ENCODE data around the gene SLC17A2. TPM values are rescaled to one million over a fixed set of nuclear protein-coding genes. Genes with fewer than 3 reads are reported as not detected.

Gene SLC17A2
- total and polyA plus RNA-seq, 2 experiments from 2014 or later, result not detected

- Histone ChIP-seq H3F3A (replicated peaks; ENCODE audit: low read depth) (no peaks in the 10 kb centered on the region), H3K27ac (ENCODE audit: low read depth) (no peak overlapping the region), H3K36me3 (ENCODE audit: insufficient read depth) (no peaks in the 10 kb centered on the region), H3K4me2 (no peak overlapping the region), H2AFZ (no peak overlapping the region), H3K79me2 (replicated peaks; ENCODE audit: insufficient read depth) (no peaks in the 10 kb centered on the region), H4K20me1 (replicated peaks; ENCODE audit: insufficient read depth) (no peaks in the 10 kb centered on the region), H3K27me3 (ENCODE audit: insufficient read depth) (no peaks in the 10 kb centered on the region), H3K9me2 (ENCODE audit: insufficient read depth) (peaks cover 15% of the 10 kb centered on the region), H3K4me3 (no peak overlapping the region), H3K4me1 (ENCODE audit: insufficient read depth) (no peaks in the 10 kb centered on the region)
- DNase-seq (ENCODE audit: low spot score) (no peak), ATAC-seq (no peak)
- H3K27me3 Mint-ChIP-seq (ENCODE audit: insufficient read depth, low read depth, poor library complexity), result no peaks in the 10 kb centered on the region
- H3K4me1 Mint-ChIP-seq, result no peaks in the 10 kb centered on the region
- no peaks in the 10 kb centered on the region for H3K9me3 Mint-ChIP-seq
- TF ChIP-seq JUNB (IDR thresholded peaks at IDR 0.05; ENCODE audit: unreplicated experiment) (no peak), ETS1 (IDR thresholded peaks at IDR 0.05) (no peak), EZH2phosphoT487 (IDR thresholded peaks at IDR 0.05; ENCODE audit: unreplicated experiment) (no peak), ZNF462 (CRISPR knock-in tag; IDR thresholded peaks at IDR 0.05) (no peak), CTCF (conservative IDR thresholded peaks at IDR 0.05; ENCODE audit: low read depth in 2 of 2) (no peak), STAT1 (IDR thresholded peaks at IDR 0.05; ENCODE audit: unreplicated experiment) (no peak), POLR2AphosphoS5 (IDR thresholded peaks at IDR 0.05; ENCODE audit: low read depth) (no peak), ZNF114 (CRISPR knock-in tag; IDR thresholded peaks at IDR 0.05) (no peak), CREB1 (CRISPR knock-in tag; IDR thresholded peaks at IDR 0.05; ENCODE audit: low read depth) (no peak), EZH2 (IDR thresholded peaks at IDR 0.05; ENCODE audit: low read depth, unreplicated experiment) (no peak), ZNF331 (CRISPR knock-in tag; IDR thresholded peaks at IDR 0.05; ENCODE audit: low read depth) (no peak), NANOG (IDR thresholded peaks at IDR 0.05; ENCODE audit: borderline replicate concordance) (no peak)
- TF ChIP-seq, protein P1, sequence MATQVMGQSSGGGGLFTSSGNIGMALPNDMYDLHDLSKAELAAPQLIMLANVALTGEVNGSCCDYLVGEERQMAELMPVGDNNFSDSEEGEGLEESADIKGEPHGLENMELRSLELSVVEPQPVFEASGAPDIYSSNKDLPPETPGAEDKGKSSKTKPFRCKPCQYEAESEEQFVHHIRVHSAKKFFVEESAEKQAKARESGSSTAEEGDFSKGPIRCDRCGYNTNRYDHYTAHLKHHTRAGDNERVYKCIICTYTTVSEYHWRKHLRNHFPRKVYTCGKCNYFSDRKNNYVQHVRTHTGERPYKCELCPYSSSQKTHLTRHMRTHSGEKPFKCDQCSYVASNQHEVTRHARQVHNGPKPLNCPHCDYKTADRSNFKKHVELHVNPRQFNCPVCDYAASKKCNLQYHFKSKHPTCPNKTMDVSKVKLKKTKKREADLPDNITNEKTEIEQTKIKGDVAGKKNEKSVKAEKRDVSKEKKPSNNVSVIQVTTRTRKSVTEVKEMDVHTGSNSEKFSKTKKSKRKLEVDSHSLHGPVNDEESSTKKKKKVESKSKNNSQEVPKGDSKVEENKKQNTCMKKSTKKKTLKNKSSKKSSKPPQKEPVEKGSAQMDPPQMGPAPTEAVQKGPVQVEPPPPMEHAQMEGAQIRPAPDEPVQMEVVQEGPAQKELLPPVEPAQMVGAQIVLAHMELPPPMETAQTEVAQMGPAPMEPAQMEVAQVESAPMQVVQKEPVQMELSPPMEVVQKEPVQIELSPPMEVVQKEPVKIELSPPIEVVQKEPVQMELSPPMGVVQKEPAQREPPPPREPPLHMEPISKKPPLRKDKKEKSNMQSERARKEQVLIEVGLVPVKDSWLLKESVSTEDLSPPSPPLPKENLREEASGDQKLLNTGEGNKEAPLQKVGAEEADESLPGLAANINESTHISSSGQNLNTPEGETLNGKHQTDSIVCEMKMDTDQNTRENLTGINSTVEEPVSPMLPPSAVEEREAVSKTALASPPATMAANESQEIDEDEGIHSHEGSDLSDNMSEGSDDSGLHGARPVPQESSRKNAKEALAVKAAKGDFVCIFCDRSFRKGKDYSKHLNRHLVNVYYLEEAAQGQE (IDR thresholded peaks at IDR 0.05; ENCODE audit: unreplicated experiment), result no peak
- no peak overlapping the region for H3K27ac Mint-ChIP-seq
- H3K4me3 Mint-ChIP-seq, result no peak overlapping the region
- no peaks in the 10 kb centered on the region for H3K36me3 Mint-ChIP-seq (ENCODE audit: low read depth)
Measured at GRCh38 chr6:25866011-25866410, 64.5 kb downstream of the SLC17A2 start.
